ENCODE data around the gene DLG2. TPM values are rescaled to one million over a fixed set of nuclear protein-coding genes. Genes with fewer than 3 reads are reported as not detected.

Gene DLG2
- total and polyA plus RNA-seq, 2 of the 4 experiments (the other 2 are of a cell fraction): 0.31 to 0.36 TPM

DNA sequence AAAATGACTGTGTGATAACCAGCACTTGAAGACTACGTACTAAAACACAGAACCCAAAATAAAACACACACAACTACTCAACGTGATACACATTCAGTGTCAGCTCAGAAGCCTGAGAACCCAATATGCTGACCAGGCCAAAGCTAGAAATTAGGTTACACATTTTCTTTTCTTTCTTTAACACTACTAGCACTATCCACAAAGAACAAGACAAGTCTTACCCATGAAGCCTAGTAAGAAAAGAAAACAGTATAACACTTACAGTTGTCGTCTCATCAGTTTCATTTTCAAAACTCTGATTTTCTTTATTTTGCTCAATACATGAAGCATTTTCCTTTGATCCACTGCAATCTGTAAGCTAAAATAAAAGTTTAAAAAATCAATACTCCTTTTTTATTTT lies 472.9 kb downstream of the DLG2 start:
- WGBS, 2 experiments (ENCODE audit: extremely low coverage in 2 of 2, insufficient read length in 1 of 2): 17% methylated on average over 1 of the region's 3 CpGs; no CpG with 5 or more reads in 1 of the 2 experiments
- H2AK9ac ChIP-seq (replicated peaks; ENCODE audit: low read depth, low read length, poor library complexity): no peak overlapping the region
- TF ChIP-seq CHD1 (IDR thresholded peaks at IDR 0.05; ENCODE audit: low read depth, low read length) (no peak), CEBPB (IDR thresholded peaks at IDR 0.05; ENCODE audit: low read depth, low read length) (no peak), MAZ (IDR thresholded peaks at IDR 0.05; ENCODE audit: borderline replicate concordance, low read depth, low read length) (no peak), NFE2L2 (IDR thresholded peaks at IDR 0.05; ENCODE audit: low read depth, low read length) (no peak), RCOR1 (IDR thresholded peaks at IDR 0.05; ENCODE audit: insufficient replicate concordance, low read length) (no peak), MAFK (IDR thresholded peaks at IDR 0.05; ENCODE audit: low read depth, low read length) (no peak), BHLHE40 (IDR thresholded peaks at IDR 0.05; ENCODE audit: low read depth, low read length) (no peak), SMC3 (IDR thresholded peaks at IDR 0.05; ENCODE audit: low read depth, low read length) (no peak), POLR2A (IDR thresholded peaks at IDR 0.05; ENCODE audit: low read depth, low read length) (no peak), MXI1 (IDR thresholded peaks at IDR 0.05; ENCODE audit: borderline replicate concordance, low read depth, low read length) (no peak)
- TF ChIP-seq, protein P1, sequence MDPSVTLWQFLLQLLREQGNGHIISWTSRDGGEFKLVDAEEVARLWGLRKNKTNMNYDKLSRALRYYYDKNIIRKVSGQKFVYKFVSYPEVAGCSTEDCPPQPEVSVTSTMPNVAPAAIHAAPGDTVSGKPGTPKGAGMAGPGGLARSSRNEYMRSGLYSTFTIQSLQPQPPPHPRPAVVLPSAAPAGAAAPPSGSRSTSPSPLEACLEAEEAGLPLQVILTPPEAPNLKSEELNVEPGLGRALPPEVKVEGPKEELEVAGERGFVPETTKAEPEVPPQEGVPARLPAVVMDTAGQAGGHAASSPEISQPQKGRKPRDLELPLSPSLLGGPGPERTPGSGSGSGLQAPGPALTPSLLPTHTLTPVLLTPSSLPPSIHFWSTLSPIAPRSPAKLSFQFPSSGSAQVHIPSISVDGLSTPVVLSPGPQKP (IDR thresholded peaks at IDR 0.05; ENCODE audit: borderline replicate concordance, low read depth, low read length): no peak
- TF ChIP-seq, protein P2, sequence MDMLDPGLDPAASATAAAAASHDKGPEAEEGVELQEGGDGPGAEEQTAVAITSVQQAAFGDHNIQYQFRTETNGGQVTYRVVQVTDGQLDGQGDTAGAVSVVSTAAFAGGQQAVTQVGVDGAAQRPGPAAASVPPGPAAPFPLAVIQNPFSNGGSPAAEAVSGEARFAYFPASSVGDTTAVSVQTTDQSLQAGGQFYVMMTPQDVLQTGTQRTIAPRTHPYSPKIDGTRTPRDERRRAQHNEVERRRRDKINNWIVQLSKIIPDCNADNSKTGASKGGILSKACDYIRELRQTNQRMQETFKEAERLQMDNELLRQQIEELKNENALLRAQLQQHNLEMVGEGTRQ (IDR thresholded peaks at IDR 0.05; ENCODE audit: low read depth, low read length): no peak
- TF ChIP-seq, protein P3, sequence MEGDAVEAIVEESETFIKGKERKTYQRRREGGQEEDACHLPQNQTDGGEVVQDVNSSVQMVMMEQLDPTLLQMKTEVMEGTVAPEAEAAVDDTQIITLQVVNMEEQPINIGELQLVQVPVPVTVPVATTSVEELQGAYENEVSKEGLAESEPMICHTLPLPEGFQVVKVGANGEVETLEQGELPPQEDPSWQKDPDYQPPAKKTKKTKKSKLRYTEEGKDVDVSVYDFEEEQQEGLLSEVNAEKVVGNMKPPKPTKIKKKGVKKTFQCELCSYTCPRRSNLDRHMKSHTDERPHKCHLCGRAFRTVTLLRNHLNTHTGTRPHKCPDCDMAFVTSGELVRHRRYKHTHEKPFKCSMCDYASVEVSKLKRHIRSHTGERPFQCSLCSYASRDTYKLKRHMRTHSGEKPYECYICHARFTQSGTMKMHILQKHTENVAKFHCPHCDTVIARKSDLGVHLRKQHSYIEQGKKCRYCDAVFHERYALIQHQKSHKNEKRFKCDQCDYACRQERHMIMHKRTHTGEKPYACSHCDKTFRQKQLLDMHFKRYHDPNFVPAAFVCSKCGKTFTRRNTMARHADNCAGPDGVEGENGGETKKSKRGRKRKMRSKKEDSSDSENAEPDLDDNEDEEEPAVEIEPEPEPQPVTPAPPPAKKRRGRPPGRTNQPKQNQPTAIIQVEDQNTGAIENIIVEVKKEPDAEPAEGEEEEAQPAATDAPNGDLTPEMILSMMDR (conservative IDR thresholded peaks at IDR 0.05; ENCODE audit: low read depth, low read length): no peak
- no peaks in the 10 kb centered on the region for H3K4me1 ChIP-seq (ENCODE audit: control insufficient read depth, insufficient read depth, low read length)
- peak overlapping the region; percentile 54; the same call in 1 of the 2 replicates for H3K4me2 ChIP-seq (ENCODE audit: low read depth, low read length)
- in situ Hi-C loops (cut with MboI; ENCODE audit: low sequenced_read_pairs): no loop called here
- H3K23ac ChIP-seq (ENCODE audit: low read depth, low read length): no peak overlapping the region
- no peak overlapping the region for H2BK5ac ChIP-seq (ENCODE audit: low read depth, low read length, poor library complexity, severe bottlenecking)
- POLR2A ChIA-PET (ENCODE audit: unreplicated experiment): no interaction called here
- DNase-seq: no peak
- no peak overlapping the region for H2BK15ac ChIP-seq (ENCODE audit: low read depth, low read length)
- no peak overlapping the region for H2BK120ac ChIP-seq (ENCODE audit: low read depth, low read length)
- no peak overlapping the region for H3K27ac ChIP-seq (ENCODE audit: insufficient read depth, low read length)
- H3K9ac ChIP-seq (ENCODE audit: low read depth, low read length): no peak overlapping the region
- intact Hi-C loops (cut with micrococcal nuclease): no loop called here
- CTCF ChIA-PET: interaction anchor here (0.6 kb wide), 2 partner anchors 11 to 17 kb away, joined by 3 read pairs; no protein-coding TSS in a partner anchor
- H3K14ac ChIP-seq (replicated peaks; ENCODE audit: low read depth, low read length): no peak overlapping the region
- dilution Hi-C loops (cut with HindIII; ENCODE audit: low sequenced_read_pairs, unreplicated experiment): no loop called here
- no peak overlapping the region for H4K91ac ChIP-seq (ENCODE audit: insufficient read depth, low read depth, low read length)
- H2BK20ac ChIP-seq (ENCODE audit: low read depth, low read length): no peak overlapping the region
- no peak overlapping the region for H3K4me3 ChIP-seq (ENCODE audit: insufficient read depth, low read depth, low read length)
- no peak overlapping the region for H3K56ac ChIP-seq (ENCODE audit: extremely low read depth, insufficient read depth, low read length)
- no peak overlapping the region for H4K8ac ChIP-seq (ENCODE audit: low read depth in 2 of 2, low read length in 2 of 2)
- no peaks in the 10 kb centered on the region for H3K27me3 ChIP-seq (ENCODE audit: control insufficient read depth, insufficient read depth, low read length)
- no TSS peak for BruUV-seq (replicated peaks)
- no peaks in the 10 kb centered on the region for H4K20me1 ChIP-seq (ENCODE audit: insufficient read depth, low read length)
- no peak for ATAC-seq (ENCODE audit: low read depth)
- H3K9me3 ChIP-seq (ENCODE audit: control insufficient read depth, insufficient read depth, low read length): no peaks in the 10 kb centered on the region
- no peak overlapping the region for H2AK5ac ChIP-seq (ENCODE audit: low read depth, low read length)
- H2AFZ ChIP-seq (replicated peaks; ENCODE audit: low read length, poor library complexity): no peak overlapping the region
- no peak overlapping the region for H3K4ac ChIP-seq (ENCODE audit: low read depth, low read length)
- H3K36me3 ChIP-seq (ENCODE audit: control insufficient read depth, insufficient read depth, low read length): no peaks in the 10 kb centered on the region
- no peaks in the 10 kb centered on the region for H3K79me1 ChIP-seq (ENCODE audit: low read depth in 1 of 2, low read length in 2 of 2)
- no peak overlapping the region for H4K5ac ChIP-seq (ENCODE audit: low read depth, low read length)
- no peak overlapping the region for H3K18ac ChIP-seq (ENCODE audit: low read depth, low read length)
- no peaks in the 10 kb centered on the region for H3K9me1 ChIP-seq (ENCODE audit: insufficient read depth, low read length)

Measured in IMR-90 (cell line).